K562 (cell line): ENCODE results near the gene ATAD3B. TPM values are rescaled to one million over a fixed set of nuclear protein-coding genes. Genes with fewer than 3 reads are reported as not detected.

ENCODE experiments used
- ATAC-seq: fragments of 200-7000 bp; cut with Tn5 transposase; 3 replicates; pipeline ENCODE4 v1.9.1; 2020; ENCODE audit warnings: moderate library complexity
- BruUV-seq: library from RNA; stranded (reverse); fragments of 400-500 nt; replicated peaks from 2 replicates; lab custom pipeline; 2021; lab: Mats Ljungman, UMichigan
- CTCF ChIA-PET: fragments of 300-600 bp; formaldehyde crosslinking; extraction: SDS; loops from one replicate; lab custom pipeline; 2021; ENCODE audit warnings: low intra/inter-chr PET ratio; lab: Yijun Ruan, JAX
- POLR2A ChIA-PET: fragments of 300-600, 350-650 bp; sonication (Branson Sonifier 250); formaldehyde crosslinking; extraction: SDS; loops from one replicate; lab custom pipeline; 2021; ENCODE audit warnings: antibody characterized with exemption, inconsistent platforms; lab: Yijun Ruan, JAX
- DNase-seq, 4 experiments: peaks; one replicate each; pipeline versions ENCODE4 v3.0.0 to v3.0.0-alpha.2; 2011 to 2018; ENCODE audit warnings: low spot score in 3 of 4, mixed read lengths in 3 of 4; ENCODE audit errors: extremely low read depth in 1 of 4
- FAIRE-seq: peaks from 2 replicates; lab custom pipeline; 2011; peaks lifted over from hg19 to GRCh38; lab: Jason Lieb, UNC
- H2AFZ ChIP-seq: 2 replicates; pipeline ENCODE4 v1.6.0; 2011; ENCODE audit warnings: low read depth, low read length, control low read depth, inconsistent platforms
- H3K27ac ChIP-seq: fragments of 200-600 bp; 3 replicates; pipeline ENCODE4 v1.8.0; 2011; ENCODE audit warnings: low read depth, mild to moderate bottlenecking, control low read depth, inconsistent platforms, low read length, moderate library complexity, mixed read lengths; ENCODE audit errors: extremely low read depth
- H3K27me3 ChIP-seq, 2 experiments: fragments of 300-600 bp in 1 of 2; 2 replicates in 1 of 2; 3 replicates in 1 of 2; pipeline versions ENCODE4 v1.6.0 to v1.8.0; 2011; ENCODE audit warnings: inconsistent platforms in 2 of 2, low read length in 2 of 2, mild to moderate bottlenecking in 1 of 2, mixed read lengths in 1 of 2, moderate library complexity in 1 of 2; ENCODE audit not compliant: control insufficient read depth in 2 of 2, insufficient read depth in 2 of 2
- H3K36me3 ChIP-seq: fragments of 300-600 bp; 3 replicates; pipeline ENCODE4 v1.8.0; 2011; ENCODE audit warnings: mild to moderate bottlenecking, low read length, inconsistent platforms; ENCODE audit not compliant: control insufficient read depth, insufficient read depth
- H3K4me1 ChIP-seq, 2 experiments: fragments of 200-600 bp in 1 of 2; replicated peaks in 1 of 2; 2 replicates in 1 of 2; 3 replicates in 1 of 2; pipeline versions ENCODE4 v1.5.1 to v1.8.0; 2011; ENCODE audit warnings: inconsistent platforms in 2 of 2, low read length in 2 of 2, mild to moderate bottlenecking in 1 of 2, mixed read lengths in 1 of 2, moderate library complexity in 1 of 2; ENCODE audit not compliant: control insufficient read depth in 2 of 2, insufficient read depth in 2 of 2
- H3K4me2 ChIP-seq: 2 replicates; pipeline ENCODE4 v1.6.1; 2011; ENCODE audit warnings: low read length, control low read depth, inconsistent platforms, mixed read lengths; ENCODE audit not compliant: insufficient read depth
- H3K4me3 ChIP-seq: fragments of 200-600 bp; sonication (generic), shearing (Covaris generic); 2 replicates; pipeline ENCODE4 v1.5.1; 2016; ENCODE audit warnings: control low read depth, inconsistent platforms
- H3K79me2 ChIP-seq: fragments of 200-600 bp; 3 replicates; pipeline ENCODE4 v1.8.0; 2011; ENCODE audit warnings: low read length, inconsistent platforms; ENCODE audit not compliant: control insufficient read depth, insufficient read depth
- H3K9ac ChIP-seq, 2 experiments: 2 replicates each; pipeline versions ENCODE4 v1.6.0 to v1.6.1; 2011; ENCODE audit warnings: low read depth in 2 of 2, low read length in 2 of 2, control low read depth in 1 of 2, inconsistent platforms in 1 of 2, mild to moderate bottlenecking in 1 of 2, mixed read lengths in 1 of 2; ENCODE audit not compliant: insufficient read depth in 1 of 2
- H3K9me1 ChIP-seq: one replicate; pipeline ENCODE4 v1.6.0; 2011; ENCODE audit warnings: inconsistent platforms, mild to moderate bottlenecking, low read length, moderate library complexity; ENCODE audit not compliant: control insufficient read depth, insufficient read depth
- H3K9me3 ChIP-seq: replicated peaks from 2 replicates; pipeline ENCODE4 v1.5.1; 2011; ENCODE audit warnings: low read depth, low read length, inconsistent platforms; ENCODE audit not compliant: control insufficient read depth, insufficient read depth
- H4K20me1 ChIP-seq: replicated peaks from 2 replicates; pipeline ENCODE4 v1.6.1; 2011; ENCODE audit warnings: low read length, inconsistent platforms, mixed read lengths; ENCODE audit not compliant: control insufficient read depth, insufficient read depth
- ATF3 ChIP-seq, 2 experiments: fragments of 450-650 bp in 1 of 2; sonication (generic) in 1 of 2; formaldehyde crosslinking in 1 of 2; IDR thresholded peaks in 1 of 2; conservative IDR thresholded peaks in 1 of 2; 2 replicates each; pipeline versions ENCODE4 v1.6.1 to v1.8.1; 2016 to 2023; ENCODE audit warnings: mild to moderate bottlenecking in 2 of 2, moderate library complexity in 2 of 2, inconsistent platforms in 1 of 2, missing genetic modification reagents in 1 of 2
- CBX3 ChIP-seq, 2 experiments: IDR thresholded peaks; 1 replicate in 1 of 2; 2 replicates in 1 of 2; pipeline ENCODE4 v1.6.1; 2012; ENCODE audit warnings: inconsistent platforms in 2 of 2, low read length in 2 of 2, borderline replicate concordance in 1 of 2, control low read depth in 1 of 2
- POLR2G ChIP-seq: fragments of 200-400 bp; formaldehyde crosslinking; IDR thresholded peaks from 2 replicates; pipeline ENCODE4 v1.6.1; 2017; ENCODE audit warnings: low read depth, mild to moderate bottlenecking, antibody characterized with exemption, low read length, moderate library complexity
- RBFOX2 ChIP-seq: fragments of 200-400 bp; formaldehyde crosslinking; IDR thresholded peaks from 2 replicates; pipeline ENCODE4 v1.6.1; 2017; ENCODE audit warnings: low read depth, mild to moderate bottlenecking, low read length, moderate library complexity
- SFPQ ChIP-seq: fragments of 200-400 bp; formaldehyde crosslinking; IDR thresholded peaks from 2 replicates; pipeline ENCODE4 v1.6.1; 2017; ENCODE audit warnings: mild to moderate bottlenecking, low read depth, low read length, moderate library complexity
- WGBS: fragments of 100-300 bp; shearing (Covaris generic); methylation state at CpG from one replicate; pipeline ENCODE4 v1.1.6; 2016; ENCODE audit warnings: low coverage, mixed read lengths; ENCODE audit not compliant: insufficient coverage; ENCODE audit errors: missing lambda C conversion rate; 5-methylcytosine and 5-hydroxymethylcytosine counted together
- in situ Hi-C: fragments of 300-500 bp; cut with MboI; formaldehyde crosslinking; loops from 4 replicates; pipeline ENCODE4 v1.15.0; 2018; ENCODE audit warnings: inconsistent platforms, mixed read lengths
- intact Hi-C: fragments of 100-400 bp; cut with micrococcal nuclease; formaldehyde crosslinking; loops from 2 replicates; pipeline ENCODE4 v1.14.2; 2022
- polyA plus RNA-seq, 8 experiments: library from polyadenylated mRNA; depleted of rRNA in 4 of 8; stranded (reverse) in 5 of 8; unstranded in 3 of 8; fragments of >200 nt; fragmentation: Nextera tagmentation in 2 of 8; fragmentation: Illumina TruSeq in 1 of 8; extraction: Ambion mirVana in 2 of 8; extraction: Trizol in 1 of 8; gene quantifications; 2 replicates each; pipeline versions ENCODE4 v1.2.1 to v1.2.3, GENCODE V29; 2011 to 2014; ENCODE audit warnings: inconsistent platforms in 1 of 8, missing spikeins in 1 of 8
- total RNA-seq, 7 experiments: library from RNA; depleted of rRNA in 6 of 7; stranded (reverse); fragments of >200 nt in 6 of 7; fragmentation: Illumina TruSeq in 2 of 7; extraction: Trizol in 2 of 7; gene quantifications; 2 replicates each; pipeline versions ENCODE4 v1.2.1 to v1.2.3, GENCODE V29; 2011 to 2021; ENCODE audit warnings: low replicate concordance in 1 of 7

ATAD3B gene
- total and polyA plus RNA-seq, 9 of the 15 experiments (the other 6 are each of a cell fraction or from before 2014, with no cell fraction given) = 0.07 to 113 (median 27.7) TPM

DNA sequence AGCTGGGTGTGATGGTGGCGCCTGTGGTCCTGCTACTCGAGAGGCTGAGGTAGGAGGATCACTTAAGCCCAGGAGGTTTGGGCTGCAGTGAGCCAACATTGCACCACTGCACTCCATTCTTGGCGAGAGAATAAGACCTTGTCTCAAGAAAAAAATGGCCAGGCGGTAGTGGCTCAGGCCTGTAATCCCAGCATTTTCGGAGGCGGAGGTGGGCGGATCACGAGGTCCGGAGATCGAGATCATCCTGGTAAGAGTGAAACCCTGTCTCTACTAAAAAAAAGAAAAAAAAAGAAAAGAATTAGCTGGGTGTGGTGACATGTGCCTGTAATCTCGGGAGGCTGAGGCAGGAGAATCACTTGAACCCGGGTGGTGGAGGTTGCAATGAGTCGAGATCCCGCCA is 11.3 kb downstream of the ATAD3B start:
- TF ChIP-seq POLR2G (0 out of 2 replicates have a peak, but pooled peaks have one; percentile 1), CBX3 (IDR thresholded peaks at IDR 0.05; ENCODE audit: borderline replicate concordance in 1 of 2, low read length in 2 of 2) (no peak), RBFOX2 (peak; percentile 2; the same call in 1 of the 2 replicates), ATF3 (IDR thresholded peaks at IDR 0.05) (no peak), ATF3 (CRISPR knock-in tag; conservative IDR thresholded peaks at IDR 0.05) (no peak), SFPQ (no peak)
- no peak for ATAC-seq
- CTCF ChIA-PET = no interaction called here
- FAIRE-seq = no peak
- Histone ChIP-seq H3K27ac (no peak overlapping the region), H3K27me3 (no peaks in the 10 kb centered on the region; a peak in 2 of 5 replicates), H4K20me1 (no peaks in the 10 kb centered on the region), H3K36me3 (peaks cover 74% of the 10 kb centered on the region), H2AFZ (no peak overlapping the region), H3K4me2 (no peak overlapping the region), H3K79me2 (peaks cover 7% of the 10 kb centered on the region; the same call in 2 of the 3 replicates), H3K9me3 (no peaks in the 10 kb centered on the region), H3K4me3 (no peak overlapping the region), H3K9ac (no peak overlapping the region), H3K4me1 (peaks cover 0 to 11% of the 10 kb centered on the region in 2 experiments; a peak in 1 of 5 replicates), H3K9me1 (no peaks in the 10 kb centered on the region)
- BruUV-seq = no TSS peak
- in situ Hi-C loops (no loop called here), intact Hi-C loops (no loop called here)
- no peak for DNase-seq
- POLR2A ChIA-PET = interaction anchor here (0.7 kb wide), 2 partner anchors 8 to 107 kb away, joined by 3 read pairs; no protein-coding TSS in a partner anchor
- WGBS = 96% methylated on average over 14 of the region's 14 CpGs
